HG03103 (cell line): ENCODE results near the gene UNC119B.
"Not testable (repeated sequence)": the region's sequence is repeated elsewhere in the genome, so short reads cannot be mapped to it uniquely, and the experiment has no call there.

Source experiments
- ATAC-seq: cut with Tn5 transposase; IDR thresholded peaks from one replicate; pipeline ENCODE4 v1.9.1; 2021; ENCODE audit warnings: low read depth; ENCODE audit not compliant: unreplicated experiment

The UNC119B gene

DNA sequence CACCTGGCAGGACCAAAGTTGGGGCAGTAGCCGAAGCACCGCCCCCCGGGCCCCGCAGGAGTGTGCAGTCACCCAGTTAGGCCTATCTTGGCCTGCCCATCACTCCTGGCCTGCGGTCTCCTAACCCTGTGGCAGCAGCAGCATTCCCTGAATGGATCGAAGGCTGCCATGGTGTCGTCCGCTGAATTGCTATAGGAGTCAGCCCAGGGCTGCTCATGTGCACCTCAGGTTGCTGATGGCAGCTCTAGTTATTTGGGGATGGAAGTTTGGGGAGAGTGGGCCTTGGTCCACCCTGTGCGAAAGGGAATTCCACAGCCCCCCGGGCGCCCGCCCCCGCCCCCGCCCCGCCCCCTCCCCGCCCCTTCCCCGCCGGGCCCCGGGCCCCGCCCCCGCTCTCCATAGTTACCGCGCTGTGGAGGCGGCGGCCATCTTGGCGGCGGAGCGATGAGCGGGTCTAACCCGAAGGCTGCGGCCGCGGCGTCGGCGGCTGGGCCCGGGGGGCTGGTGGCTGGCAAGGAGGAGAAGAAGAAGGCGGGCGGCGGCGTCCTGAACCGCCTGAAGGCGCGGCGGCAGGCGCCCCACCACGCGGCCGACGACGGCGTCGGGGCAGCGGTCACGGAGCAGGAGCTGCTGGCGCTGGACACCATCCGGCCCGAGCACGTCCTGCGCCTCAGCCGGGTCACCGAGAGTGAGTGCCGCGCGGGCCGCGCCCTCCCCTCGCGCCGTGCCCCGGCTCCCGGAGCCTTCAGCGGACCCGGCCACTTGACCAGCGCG lies at the start of gene UNC119B:
Gene UNC119B, plus strand, starts transcription at position 428 of the 774 bp plus-strand sequence. Its CDS starts 17 bp downstream, at position 445.
- ATAC-seq = peak; percentile 64

DNA sequence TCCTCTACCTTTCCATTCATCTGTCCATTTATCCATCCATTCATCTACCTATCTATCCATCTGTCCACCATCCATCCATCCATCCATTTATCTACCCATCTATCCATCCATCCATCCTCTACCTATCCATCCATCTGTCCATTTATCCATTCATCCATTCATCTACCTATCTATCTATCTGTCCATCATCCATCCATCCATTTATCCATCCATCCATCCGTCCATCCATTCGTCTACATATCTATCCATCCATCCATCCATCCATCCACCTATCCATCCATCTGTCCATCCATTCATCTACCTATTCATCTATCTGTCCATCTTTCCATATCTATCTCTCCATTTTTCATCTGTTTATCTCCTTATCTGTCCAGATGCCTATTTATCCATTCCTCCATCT lies 48.8 kb upstream of the UNC119B start:
- no peak for ATAC-seq

DNA sequence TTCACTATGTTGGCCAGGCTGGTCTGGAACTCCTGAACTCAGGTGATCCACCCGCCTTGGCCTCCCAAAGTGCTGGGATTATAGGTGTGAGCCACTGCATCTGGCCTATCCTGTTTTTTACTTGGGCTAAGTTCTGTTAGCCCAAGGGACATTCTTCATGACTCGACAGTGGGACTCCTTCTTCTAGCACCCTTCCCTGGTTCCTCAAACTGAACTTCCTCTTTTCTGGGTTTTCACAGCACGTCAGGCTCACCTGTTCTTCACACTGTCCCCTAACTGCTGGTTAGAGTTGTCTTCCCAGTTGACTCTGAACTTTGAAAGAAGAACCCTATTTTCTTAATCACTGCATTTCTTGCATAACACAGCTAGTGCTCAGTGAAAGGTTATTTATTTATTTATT lies 47.4 kb upstream of the UNC119B start:
- ATAC-seq = peak; percentile 75

- ATAC-seq = no peak
These were observed 46.5 kb upstream of the UNC119B start for GRCh38 chr12:120663741-120664140.

GRCh38 chr12:120666571-120667390 lies 43.5 kb upstream of the UNC119B start:
- ATAC-seq = no peak

GRCh38 chr12:120668091-120668867 lies 42.0 kb upstream of the UNC119B start:
- no peak for ATAC-seq

- peak; percentile 49 for ATAC-seq
These were observed 41.1 kb upstream of the UNC119B start for GRCh38 chr12:120668868-120669840.

DNA sequence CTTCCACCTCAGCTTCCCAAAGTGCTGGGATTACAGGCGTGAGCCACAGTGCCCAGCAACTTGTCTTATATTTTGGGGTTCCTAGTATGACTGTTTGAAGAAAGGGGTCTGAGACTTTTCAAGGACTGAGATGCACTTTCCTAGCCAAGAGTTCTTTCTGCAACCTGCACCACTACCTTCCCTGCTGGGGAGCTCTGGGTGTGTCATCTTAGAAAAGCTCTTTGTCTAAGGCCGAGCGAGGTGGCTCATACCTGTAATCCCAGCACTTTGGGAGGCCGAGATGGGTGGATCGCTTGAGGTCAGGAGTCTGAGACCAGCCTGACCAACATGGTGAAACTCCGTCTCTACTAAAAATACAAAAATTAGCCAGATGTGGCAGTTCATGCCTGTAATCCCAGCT lies 40.0 kb upstream of the UNC119B start:
- not testable (repeated sequence) for ATAC-seq

DNA sequence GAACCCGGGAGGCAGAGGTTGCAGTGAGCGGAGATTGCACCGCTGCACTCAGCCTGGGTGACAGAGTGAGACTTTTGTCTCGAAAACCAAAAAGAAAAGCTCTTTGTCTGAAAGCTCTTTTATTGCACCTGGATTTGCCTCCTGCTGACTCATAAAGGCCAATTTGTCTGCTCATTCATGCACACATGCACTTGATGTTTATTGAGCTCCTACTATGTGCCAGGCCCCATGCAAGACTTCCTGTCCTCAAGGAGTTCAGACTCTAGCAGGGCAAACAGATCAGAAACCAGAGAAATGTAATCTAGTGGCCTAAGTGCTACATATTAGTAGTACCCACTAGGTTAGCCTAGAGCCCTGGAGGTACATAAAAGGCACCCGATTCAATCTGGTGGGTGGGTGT lies 39.6 kb upstream of the UNC119B start:
- no peak for ATAC-seq

DNA sequence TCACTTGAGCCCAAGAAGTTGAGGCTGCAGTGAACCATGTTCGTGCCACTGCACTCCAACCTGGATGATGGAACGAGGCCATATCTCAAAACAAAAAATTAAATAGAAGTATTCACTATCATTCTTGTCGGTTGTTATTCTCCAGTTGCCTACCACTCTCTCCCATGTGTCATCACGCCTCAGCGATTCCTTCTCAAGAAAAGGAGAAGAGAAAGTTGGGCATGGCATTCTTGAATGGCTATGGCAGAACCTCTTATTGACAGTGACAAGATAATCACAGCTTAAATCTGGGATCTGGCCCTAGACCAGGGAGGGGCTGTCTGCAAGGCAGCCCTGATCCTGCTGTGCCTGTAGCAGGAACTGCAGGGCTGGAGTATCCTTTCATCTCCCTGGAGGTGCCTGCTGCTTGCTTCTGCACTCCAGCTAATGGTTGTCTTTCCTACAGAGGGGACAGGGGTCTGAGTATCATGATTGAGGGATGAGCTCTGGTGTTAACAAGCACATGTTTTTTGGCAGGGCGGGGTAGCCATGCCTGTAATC lies 36.1 kb upstream of the UNC119B start:
- no peak for ATAC-seq

GRCh38 chr12:120677765-120678473 lies 32.3 kb upstream of the UNC119B start:
- no peak for ATAC-seq

DNA sequence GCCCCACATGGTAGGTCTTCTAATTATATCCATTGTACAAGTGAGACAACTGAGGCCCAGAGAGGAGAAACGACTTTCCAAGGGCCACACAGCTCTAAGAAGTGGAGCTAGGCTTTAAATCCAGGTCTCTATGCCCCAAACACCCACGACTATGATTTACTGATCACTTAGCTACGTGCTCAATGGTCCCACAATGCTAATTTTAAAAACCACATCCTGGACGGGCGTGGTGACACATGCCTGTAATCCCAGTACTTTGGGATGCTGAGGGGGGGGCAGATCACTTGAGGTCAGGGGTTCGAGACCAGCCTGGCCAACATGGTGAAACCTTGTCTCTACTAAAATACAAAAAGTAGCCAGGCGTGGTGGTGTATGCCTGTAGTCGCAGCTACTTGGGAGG lies 31.7 kb upstream of the UNC119B start:
- ATAC-seq = no peak

DNA sequence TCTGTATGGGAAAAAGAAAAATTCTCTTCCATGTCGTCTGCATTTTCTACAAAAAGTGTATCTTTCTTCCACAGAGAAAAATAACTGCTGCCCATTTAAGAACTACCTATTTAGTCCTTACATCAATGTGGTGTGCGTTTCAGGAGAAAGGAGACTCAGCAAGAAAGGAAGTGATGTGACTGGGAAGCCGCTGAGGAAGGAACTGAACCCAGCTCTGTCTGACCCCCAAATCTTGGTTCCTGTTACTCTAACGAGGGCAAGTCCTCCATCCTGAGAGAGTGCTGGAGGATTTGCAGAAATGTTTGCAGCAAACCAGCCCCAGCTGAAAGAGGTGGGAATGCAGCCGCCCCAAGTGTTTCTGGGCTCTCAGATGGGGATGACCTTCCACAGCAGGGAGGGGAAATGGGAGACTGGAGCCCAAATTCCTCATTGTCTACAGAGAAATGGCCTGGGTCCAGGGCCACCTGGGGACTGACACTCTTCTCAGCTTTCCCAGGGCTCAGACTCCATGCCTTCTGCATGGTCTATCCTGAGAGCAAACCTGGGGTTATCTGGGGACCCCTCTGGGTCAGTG lies 30.0 kb upstream of the UNC119B start:
- no peak for ATAC-seq

DNA sequence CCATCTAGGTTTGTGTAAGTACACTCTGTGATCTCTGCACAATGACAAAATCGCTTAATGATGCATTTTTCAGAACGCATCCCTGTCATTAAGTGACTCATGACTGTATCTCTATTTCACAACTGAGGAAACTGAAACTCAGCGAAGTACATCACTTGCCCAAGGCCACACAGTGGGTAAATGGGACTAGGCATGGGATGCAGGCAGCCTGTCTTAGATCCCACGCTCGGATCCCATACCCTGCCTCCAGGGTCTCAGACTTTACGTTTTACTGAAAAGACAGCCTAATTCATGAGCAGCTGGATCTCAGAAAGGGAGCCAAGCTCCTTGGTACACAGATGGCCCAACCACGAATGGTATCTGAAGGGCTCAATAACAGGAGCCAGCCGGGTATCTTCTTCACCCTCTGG lies 25.7 kb upstream of the UNC119B start:
- no peak for ATAC-seq

GRCh38 chr12:120685522-120685921 lies 24.7 kb upstream of the UNC119B start:
- no peak for ATAC-seq

- ATAC-seq = peak; percentile 63
These were observed 24.0 kb upstream of the UNC119B start for GRCh38 chr12:120686151-120686689.

DNA sequence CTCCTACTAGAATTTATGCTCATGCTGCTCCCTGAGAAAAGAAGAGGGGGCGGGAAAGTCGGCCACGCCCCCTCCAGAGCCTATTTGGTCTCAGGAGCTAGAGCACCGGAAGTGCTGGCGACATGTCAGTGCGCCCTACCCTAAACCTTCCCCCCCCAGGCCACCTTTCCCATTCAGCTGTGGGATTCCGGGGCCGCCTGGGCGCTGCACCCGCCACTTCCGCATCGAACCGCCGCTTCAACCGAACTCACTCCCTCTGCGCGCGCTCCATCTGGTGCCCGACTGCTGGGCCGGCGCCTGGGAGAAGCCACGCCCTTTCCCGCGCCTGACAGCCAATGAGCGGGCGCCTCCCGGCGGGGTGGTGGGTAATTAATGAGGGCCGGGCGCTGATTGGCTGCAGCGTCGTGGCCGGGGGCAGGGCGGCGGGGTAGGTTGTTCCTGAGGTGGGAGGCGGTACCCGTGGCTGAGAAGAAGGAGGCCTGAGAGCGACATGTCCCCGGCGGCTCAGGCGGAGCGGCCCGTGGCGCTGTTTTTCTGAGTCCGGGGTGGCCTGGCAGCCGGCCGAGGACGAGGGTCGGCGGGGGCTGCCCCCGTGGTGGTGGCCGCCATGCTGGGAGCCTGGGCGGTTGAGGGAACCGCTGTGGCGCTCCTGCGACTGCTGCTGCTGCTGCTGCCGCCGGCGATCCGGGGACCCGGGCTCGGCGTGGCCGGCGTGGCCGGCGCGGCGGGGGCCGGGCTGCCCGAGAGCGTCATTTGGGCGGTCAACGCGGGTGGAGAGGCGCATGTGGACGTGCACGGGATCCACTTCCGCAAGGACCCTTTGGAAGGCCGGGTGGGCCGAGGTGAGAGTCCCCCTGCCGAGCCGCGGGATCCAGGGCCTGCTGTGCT lies 23.3 kb upstream of the UNC119B start, which contains the start of gene MLEC:
Gene MLEC, plus strand, starts transcription at position 460 of the 888 bp plus-strand sequence. Its CDS starts 148 bp downstream, at position 608.
- peak; percentile 57 for ATAC-seq
